Mesenchymal stem cell (in vitro differentiated cells and primary cell): Measurements from ENCODE around the gene MED4. TPM values are rescaled to one million over a fixed set of nuclear protein-coding genes. Genes with fewer than 3 reads are reported as not detected.

Source experiments
- DNase-seq: peaks from one replicate; pipeline ENCODE4 v3.0.0-alpha.2; 2013
- H2AFZ ChIP-seq: one replicate; pipeline ENCODE4 v1.6.1; 2013; ENCODE audit warnings: low read depth, mild to moderate bottlenecking, control low read depth, inconsistent platforms, low read length, moderate library complexity
- H2AK5ac ChIP-seq: 2 replicates; pipeline ENCODE4 v1.6.1; 2013; ENCODE audit warnings: low read length, moderate library complexity, mild to moderate bottlenecking, inconsistent platforms; ENCODE audit not compliant: severe bottlenecking
- H2BK120ac ChIP-seq: one replicate; pipeline ENCODE4 v1.6.1; 2013; ENCODE audit warnings: low read depth, mild to moderate bottlenecking, inconsistent platforms, low read length, moderate library complexity
- H2BK12ac ChIP-seq, 2 experiments: one replicate each; pipeline ENCODE4 v1.6.1; 2013; ENCODE audit warnings: inconsistent platforms in 2 of 2, low read length in 2 of 2, mild to moderate bottlenecking in 2 of 2, moderate library complexity in 2 of 2, control low read depth in 1 of 2
- H2BK15ac ChIP-seq: one replicate; pipeline ENCODE4 v1.6.1; 2013; ENCODE audit warnings: mild to moderate bottlenecking, low read depth, inconsistent platforms; ENCODE audit not compliant: poor library complexity, severe bottlenecking
- H2BK5ac ChIP-seq: 2 replicates; pipeline ENCODE4 v1.6.1; 2013; ENCODE audit warnings: low read depth, mild to moderate bottlenecking, low read length, control low read depth, inconsistent platforms; ENCODE audit not compliant: poor library complexity, severe bottlenecking
- H3K14ac ChIP-seq, 2 experiments: one replicate each; pipeline ENCODE4 v1.6.1; 2013; ENCODE audit warnings: inconsistent platforms in 2 of 2, low read length in 2 of 2, control low read depth in 1 of 2, mild to moderate bottlenecking in 1 of 2, moderate library complexity in 1 of 2
- H3K18ac ChIP-seq, 2 experiments: one replicate each; pipeline ENCODE4 v1.6.1; 2013; ENCODE audit warnings: inconsistent platforms in 2 of 2, low read length in 2 of 2, control low read depth in 1 of 2, low read depth in 1 of 2, mild to moderate bottlenecking in 1 of 2
- H3K23ac ChIP-seq, 2 experiments: one replicate each; pipeline ENCODE4 v1.6.1; 2013; ENCODE audit warnings: inconsistent platforms in 2 of 2, low read length in 2 of 2, mild to moderate bottlenecking in 2 of 2, moderate library complexity in 2 of 2, control low read depth in 1 of 2
- H3K27ac ChIP-seq: 2 replicates; pipeline ENCODE4 v1.5.1; 2013; ENCODE audit warnings: mild to moderate bottlenecking, moderate library complexity, low read length, control low read depth, inconsistent platforms; ENCODE audit not compliant: poor library complexity, severe bottlenecking
- H3K27me3 ChIP-seq, 2 experiments: 2 replicates each; pipeline versions ENCODE4 v1.6.1 to v1.7.0; 2013; ENCODE audit warnings: low read length in 2 of 2, mild to moderate bottlenecking in 2 of 2, moderate library complexity in 2 of 2, control low read depth in 1 of 2, inconsistent platforms in 1 of 2; ENCODE audit not compliant: control insufficient read depth in 1 of 2, insufficient read depth in 1 of 2
- H3K36me3 ChIP-seq, 2 experiments: 2 replicates each; pipeline versions ENCODE4 v1.6.1 to v1.7.0; 2013; ENCODE audit warnings: low read length in 2 of 2, control low read depth in 1 of 2, inconsistent platforms in 1 of 2, low read depth in 1 of 2, mild to moderate bottlenecking in 1 of 2; ENCODE audit not compliant: insufficient read depth in 2 of 2, control insufficient read depth in 1 of 2
- H3K4ac ChIP-seq, 2 experiments: one replicate each; pipeline ENCODE4 v1.6.1; 2013; ENCODE audit warnings: inconsistent platforms in 2 of 2, low read length in 2 of 2, mild to moderate bottlenecking in 2 of 2, moderate library complexity in 2 of 2, control low read depth in 1 of 2, low read depth in 1 of 2
- H3K4me1 ChIP-seq: 2 replicates; pipeline ENCODE4 v1.6.1; 2013; ENCODE audit warnings: low read depth, low read length, control low read depth; ENCODE audit not compliant: control insufficient read depth, insufficient read depth
- H3K4me2 ChIP-seq: 2 replicates; pipeline ENCODE4 v1.6.1; 2013; ENCODE audit warnings: low read length, mild to moderate bottlenecking, inconsistent platforms; ENCODE audit not compliant: poor library complexity, severe bottlenecking
- H3K4me3 ChIP-seq, 2 experiments: 2 replicates each; pipeline versions ENCODE4 v1.5.1 to v1.7.0; 2013; ENCODE audit warnings: low read length in 2 of 2, mild to moderate bottlenecking in 2 of 2, control low read depth in 1 of 2, low read depth in 1 of 2; ENCODE audit not compliant: insufficient read depth in 1 of 2
- H3K79me1 ChIP-seq: replicated peaks from 2 replicates; pipeline ENCODE4 v1.6.1; 2013; ENCODE audit warnings: mild to moderate bottlenecking, control low read depth, low read length, inconsistent platforms; ENCODE audit not compliant: poor library complexity, severe bottlenecking
- H3K9ac ChIP-seq: 2 replicates; pipeline ENCODE4 v1.7.0; 2013; ENCODE audit warnings: mild to moderate bottlenecking, low read length, moderate library complexity
- H3K9me3 ChIP-seq: 2 replicates; pipeline ENCODE4 v1.7.0; 2013; ENCODE audit warnings: mild to moderate bottlenecking, low read length; ENCODE audit not compliant: control insufficient read depth
- H4K8ac ChIP-seq: one replicate; pipeline ENCODE4 v1.6.1; 2013; ENCODE audit warnings: inconsistent platforms, mild to moderate bottlenecking, low read length, moderate library complexity
- H4K91ac ChIP-seq: one replicate; pipeline ENCODE4 v1.6.1; 2013; ENCODE audit warnings: mild to moderate bottlenecking, low read length, inconsistent platforms
- WGBS: methylation state at CpG from one replicate; pipeline ENCODE4 v1.1.7; 2013; ENCODE audit warnings: mixed read lengths; 5-methylcytosine and 5-hydroxymethylcytosine counted together
- polyA plus RNA-seq, 2 experiments: library from polyadenylated mRNA; stranded (reverse); fragments of 200-250 nt; gene quantifications; one replicate each; pipeline ENCODE4 v1.2.3, GENCODE V29; 2013

The MED4 gene
- polyA plus RNA-seq (2013, experiment 1 of 2) = 38.8 TPM
- 39.3 TPM for polyA plus RNA-seq (2013, experiment 2 of 2)

- peak within 1 kb of the TSS; percentile 81 for H3K4me2 ChIP-seq
- no peaks in the 10 kb centered on the region for H3K27me3 ChIP-seq
- H3K4me3 ChIP-seq = peak within 1 kb of the TSS; percentile 83 to 95
- DNase-seq = peak; percentile 95
- H4K91ac ChIP-seq = peak within 1 kb of the TSS; percentile 82
- peak within 1 kb of the TSS; percentile 32 for H2BK5ac ChIP-seq
- H3K23ac ChIP-seq = peak within 1 kb of the TSS; percentile 15 to 74
- peak within 1 kb of the TSS; percentile 95 for H3K9ac ChIP-seq
- H4K8ac ChIP-seq = peak within 1 kb of the TSS; percentile 89
- H3K4me1 ChIP-seq = peaks cover 5% of the 10 kb centered on the region
- no peak within 1 kb of the TSS for H3K27ac ChIP-seq
- peak within 1 kb of the TSS; percentile 78 for H2BK120ac ChIP-seq
- H2AFZ ChIP-seq = peak within 1 kb of the TSS; percentile 91
- no peak within 1 kb of the TSS for H2BK12ac ChIP-seq
- H3K14ac ChIP-seq = peak within 1 kb of the TSS; percentile 64 to 91
- H3K4ac ChIP-seq = peak within 1 kb of the TSS; percentile 64 to 88
- peak within 1 kb of the TSS; percentile 76 to 86 for H3K18ac ChIP-seq
- 14% methylated on average over 50 of the region's 54 CpGs for WGBS
- no peak within 1 kb of the TSS for H2BK15ac ChIP-seq
- no peaks in the 10 kb centered on the region for H3K36me3 ChIP-seq
- no peak within 1 kb of the TSS for H2AK5ac ChIP-seq
- no peaks in the 10 kb centered on the region for H3K79me1 ChIP-seq
- H3K9me3 ChIP-seq = no peaks in the 10 kb centered on the region
These were observed at the start of gene MED4 for GRCh38 chr13:48094781-48095502. Gene MED4 (minus strand): TSS chr13:48095104. CDS start chr13:48095078, 26 bp downstream.

- Histone ChIP-seq H2BK5ac (no peak overlapping the region), H3K14ac (no peak overlapping the region), H3K9me3 (no peaks in the 10 kb centered on the region), H3K4me1 (no peaks in the 10 kb centered on the region), H2BK15ac (no peak overlapping the region), H3K23ac (no peak overlapping the region), H3K18ac (no peak overlapping the region), H4K8ac (no peak overlapping the region), H3K4ac (no peak overlapping the region), H2BK12ac (no peak overlapping the region), H3K9ac (peak overlapping the region; percentile 57), H3K27ac (no peak overlapping the region), H2AFZ (no peak overlapping the region), H3K4me2 (no peak overlapping the region), H3K27me3 (no peaks in the 10 kb centered on the region), H3K79me1 (no peaks in the 10 kb centered on the region), H2BK120ac (no peak overlapping the region), H3K4me3 (no peak overlapping the region), H2AK5ac (no peak overlapping the region), H4K91ac (no peak overlapping the region), H3K36me3 (no peaks in the 10 kb centered on the region)
- WGBS = 88% methylated on average over 6 of the region's 7 CpGs
- no peak for DNase-seq
These were observed 49.6 kb upstream of the MED4 start for GRCh38 chr13:48144413-48145035.

- Histone ChIP-seq H2BK15ac (no peak overlapping the region), H2BK5ac (no peak overlapping the region), H4K91ac (no peak overlapping the region), H3K4me2 (no peak overlapping the region), H2AK5ac (no peak overlapping the region), H2BK12ac (no peak overlapping the region), H2BK120ac (no peak overlapping the region), H4K8ac (no peak overlapping the region), H3K9me3 (no peaks in the 10 kb centered on the region), H3K18ac (no peak overlapping the region), H3K27me3 (no peaks in the 10 kb centered on the region), H2AFZ (no peak overlapping the region), H3K14ac (no peak overlapping the region), H3K79me1 (no peaks in the 10 kb centered on the region), H3K36me3 (no peaks in the 10 kb centered on the region), H3K4ac (no peak overlapping the region), H3K9ac (no peak overlapping the region), H3K4me1 (no peaks in the 10 kb centered on the region), H3K4me3 (no peak overlapping the region), H3K27ac (no peak overlapping the region), H3K23ac (no peak overlapping the region)
- WGBS = 90% methylated on average over 3 of the region's 3 CpGs
- DNase-seq = no peak
These were observed 47.5 kb upstream of the MED4 start for GRCh38 chr13:48142436-48142835.

- no peak overlapping the region for H2BK120ac ChIP-seq
- 96% methylated on average over 3 of the region's 4 CpGs for WGBS
- no peak overlapping the region for H3K23ac ChIP-seq
- H3K27ac ChIP-seq = no peak overlapping the region
- H2BK5ac ChIP-seq = no peak overlapping the region
- no peak for DNase-seq
- no peak overlapping the region for H2BK15ac ChIP-seq
- H4K91ac ChIP-seq = no peak overlapping the region
- no peak overlapping the region for H2AK5ac ChIP-seq
- no peaks in the 10 kb centered on the region for H3K36me3 ChIP-seq
- H3K79me1 ChIP-seq = no peaks in the 10 kb centered on the region
- H2BK12ac ChIP-seq = no peak overlapping the region
- no peak overlapping the region for H3K18ac ChIP-seq
- H3K4me3 ChIP-seq = no peak overlapping the region
- no peak overlapping the region for H3K14ac ChIP-seq
- no peaks in the 10 kb centered on the region for H3K27me3 ChIP-seq
- no peak overlapping the region for H3K4ac ChIP-seq
- no peak overlapping the region for H4K8ac ChIP-seq
- H3K4me2 ChIP-seq = no peak overlapping the region
- H3K4me1 ChIP-seq = no peaks in the 10 kb centered on the region
- no peaks in the 10 kb centered on the region for H3K9me3 ChIP-seq
- H2AFZ ChIP-seq = no peak overlapping the region
- H3K9ac ChIP-seq = no peak overlapping the region
These were observed 43.4 kb upstream of the MED4 start for GRCh38 chr13:48138270-48138669.
